Activated T-cell treated with anti-CD3 and anti-CD28 coated beads, Interleukin-2, amount 50 U/mL, for 24 hours (primary cell): ENCODE results near the gene FAM81A.
"Not testable (repeated sequence)": the region's sequence is repeated elsewhere in the genome, so short reads cannot be mapped to it uniquely, and the experiment has no call there.

ENCODE experiments used
- DNase-seq: peaks from one replicate; pipeline ENCODE4 v3.0.0-alpha.2; 2020
- H3K27ac Mint-ChIP-seq: 2 replicates; pipeline ENCODE4 v1.8.0; 2020; ENCODE audit warnings: mild to moderate bottlenecking, mixed read lengths
- H3K27me3 Mint-ChIP-seq: 2 replicates; pipeline ENCODE4 v1.8.0; 2020; ENCODE audit warnings: mixed read lengths
- H3K36me3 Mint-ChIP-seq: 2 replicates; pipeline ENCODE4 v1.8.0; 2020; ENCODE audit warnings: low read depth, mixed read lengths
- H3K4me1 Mint-ChIP-seq: 2 replicates; pipeline ENCODE4 v1.8.0; 2020; ENCODE audit warnings: low read depth, mixed read lengths
- H3K4me3 Mint-ChIP-seq: 2 replicates; pipeline ENCODE4 v1.8.0; 2020; ENCODE audit warnings: mild to moderate bottlenecking, moderate library complexity, mixed read lengths
- H3K9me3 Mint-ChIP-seq: 2 replicates; pipeline ENCODE4 v1.8.0; 2020; ENCODE audit warnings: mixed read lengths

Gene FAM81A

GRCh38 chr15:59489485-59489884 is 51.5 kb downstream of the FAM81A start:
- H3K9me3 Mint-ChIP-seq, H3K27me3 Mint-ChIP-seq, H3K36me3 Mint-ChIP-seq, H3K27ac Mint-ChIP-seq, DNase-seq, H3K4me3 Mint-ChIP-seq, H3K4me1 Mint-ChIP-seq: not testable (repeated sequence)

GRCh38 chr15:59491062-59491461 is 53.1 kb downstream of the FAM81A start:
- H3K9me3 Mint-ChIP-seq = peaks cover 4% of the 10 kb centered on the region
- peaks cover 4% of the 10 kb centered on the region for H3K4me1 Mint-ChIP-seq
- no peak overlapping the region for H3K4me3 Mint-ChIP-seq
- H3K36me3 Mint-ChIP-seq = no peaks in the 10 kb centered on the region
- no peak overlapping the region for H3K27ac Mint-ChIP-seq
- DNase-seq = no peak
- no peaks in the 10 kb centered on the region for H3K27me3 Mint-ChIP-seq

DNA sequence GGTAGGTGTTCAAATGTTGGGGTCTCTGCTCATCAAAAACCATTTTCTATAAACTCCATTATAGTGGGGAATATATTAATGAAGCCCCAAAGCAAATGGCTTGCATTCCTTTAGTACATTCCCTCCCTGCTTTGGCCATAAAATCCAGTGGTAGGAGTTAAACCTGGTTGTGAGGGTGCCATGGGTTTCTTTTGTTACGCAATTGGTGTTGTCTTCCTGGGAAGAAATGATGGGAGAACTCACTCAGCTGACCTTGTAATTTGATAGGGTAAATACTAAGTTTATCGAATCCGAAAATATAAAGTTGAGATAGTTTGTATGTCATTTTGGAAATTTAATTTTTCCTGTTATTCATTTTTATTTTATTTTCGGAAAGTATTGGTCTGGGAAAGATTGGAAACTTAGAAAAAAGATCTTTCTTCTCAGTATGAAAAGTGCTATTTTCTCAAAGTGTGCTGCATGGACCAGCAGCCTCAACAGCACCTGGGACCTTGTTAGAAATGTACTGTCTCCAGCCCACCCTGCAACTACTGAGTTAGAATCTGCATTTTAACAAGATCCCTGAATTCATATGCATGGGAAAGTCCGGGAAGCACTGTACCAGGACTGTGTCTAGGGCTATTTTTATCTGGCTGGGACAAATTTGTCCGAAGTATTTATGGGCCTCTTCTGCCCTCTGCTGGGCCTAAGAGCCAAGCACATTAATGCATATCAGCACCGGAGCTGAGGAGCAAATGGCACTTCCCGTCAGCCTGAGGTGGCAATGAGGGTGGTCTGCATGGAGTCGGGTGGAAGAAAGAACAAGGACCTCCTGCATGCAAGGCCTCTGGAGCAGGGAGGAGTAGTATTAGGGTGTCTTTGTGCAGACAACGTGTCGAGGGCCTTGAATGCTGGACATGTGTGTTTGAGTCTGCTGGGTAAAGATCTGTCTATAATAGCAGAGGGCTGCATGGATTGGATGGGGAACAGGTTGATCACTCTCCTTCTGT is 54.7 kb downstream of the FAM81A start:
- Mint-ChIP-seq H3K27me3 (no peaks in the 10 kb centered on the region), H3K36me3 (no peaks in the 10 kb centered on the region), H3K4me3 (no peak overlapping the region), H3K4me1 (peaks cover 4% of the 10 kb centered on the region), H3K27ac (no peak overlapping the region), H3K9me3 (peaks cover 4% of the 10 kb centered on the region)
- peak; percentile 68 for DNase-seq

DNA sequence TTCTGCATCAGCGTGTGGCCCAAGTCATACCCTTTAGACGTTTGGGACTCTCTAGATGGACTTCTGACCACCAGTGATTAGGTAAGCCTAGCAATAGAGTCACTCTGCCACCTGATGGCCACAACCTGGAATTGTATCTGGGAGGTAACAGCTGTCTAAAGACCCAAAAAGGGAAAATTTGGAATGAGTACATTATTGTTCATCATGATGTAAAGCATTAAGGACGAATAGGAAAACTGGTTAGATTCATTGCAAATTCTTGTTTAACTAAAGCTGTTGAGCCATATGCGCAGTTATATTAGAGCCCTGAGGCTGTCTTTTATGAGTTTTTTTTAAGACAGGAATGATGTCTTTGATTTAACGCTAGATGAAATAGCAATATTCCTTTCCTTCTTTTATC is 63.6 kb downstream of the FAM81A start:
- no peaks in the 10 kb centered on the region for H3K36me3 Mint-ChIP-seq
- H3K9me3 Mint-ChIP-seq = no peaks in the 10 kb centered on the region
- no peak for DNase-seq

DNA sequence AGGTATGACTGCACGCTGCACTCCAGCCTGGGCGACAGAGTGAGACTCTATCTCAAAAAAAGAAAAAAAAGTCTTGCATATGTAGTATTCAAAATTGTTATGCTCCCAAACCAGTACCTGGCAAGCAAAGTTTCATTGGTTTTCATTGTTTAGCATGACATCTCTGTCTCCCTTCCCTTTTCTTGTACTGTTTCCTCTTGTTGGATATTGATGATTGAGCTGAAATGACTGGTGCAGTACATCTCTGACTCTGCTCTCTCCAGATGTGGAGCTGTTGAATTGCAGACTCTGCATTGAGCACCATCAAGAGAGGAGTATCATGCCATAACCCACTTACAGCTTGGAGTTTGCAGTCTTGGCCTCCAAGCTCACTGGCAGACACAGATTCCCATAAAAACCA is 77.2 kb downstream of the FAM81A start:
- H3K27ac Mint-ChIP-seq = no peak overlapping the region

More for the DNA sequence above, 63.6 kb downstream of the FAM81A start:
- H3K4me1 Mint-ChIP-seq = no peaks in the 10 kb centered on the region
- no peak overlapping the region for H3K27ac Mint-ChIP-seq
- H3K4me3 Mint-ChIP-seq = no peak overlapping the region
- H3K27me3 Mint-ChIP-seq = no peaks in the 10 kb centered on the region

DNA sequence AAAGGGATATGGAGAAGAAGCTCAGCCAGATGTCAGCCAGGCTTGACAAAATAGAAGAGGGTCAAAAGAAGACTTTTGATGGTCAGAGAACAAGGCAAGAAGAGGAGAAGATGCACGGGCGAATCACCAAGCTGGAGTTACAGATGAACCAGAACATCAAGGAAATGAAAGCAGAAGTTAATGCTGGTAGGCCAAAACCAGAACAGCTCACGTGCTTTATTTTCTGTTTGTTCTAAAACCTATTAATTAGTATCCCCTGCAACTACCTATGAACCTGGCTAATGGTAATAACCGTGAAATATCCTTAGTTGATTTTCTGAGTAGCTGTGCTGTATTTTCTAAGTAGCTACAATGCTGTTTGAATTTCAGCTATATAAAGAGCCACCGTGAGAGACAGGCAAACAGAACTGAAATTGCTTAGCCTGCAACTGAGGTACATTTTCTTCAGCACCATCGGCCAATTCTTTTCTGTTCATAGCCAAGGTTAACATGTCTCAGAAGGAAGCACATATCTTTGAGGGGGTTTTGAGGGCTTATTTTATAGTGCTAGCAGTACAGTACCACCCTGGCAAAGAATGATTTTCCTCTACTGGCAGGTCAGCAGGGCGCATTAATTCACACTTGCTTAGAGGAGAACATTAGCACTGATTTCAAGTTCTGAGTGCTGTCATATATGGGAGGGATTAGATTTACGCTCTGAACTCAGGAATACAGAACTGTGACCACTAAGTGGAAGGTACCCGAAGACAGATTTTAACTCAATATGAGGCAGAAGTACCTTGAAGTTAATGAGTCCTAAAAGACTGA is 78.9 kb downstream of the FAM81A start:
- Mint-ChIP-seq H3K9me3 (no peaks in the 10 kb centered on the region), H3K36me3 (no peaks in the 10 kb centered on the region), H3K4me3 (no peak overlapping the region), H3K27ac (no peak overlapping the region), H3K4me1 (peaks cover 5% of the 10 kb centered on the region), H3K27me3 (no peaks in the 10 kb centered on the region)
- no peak for DNase-seq

More for the DNA sequence above, 77.2 kb downstream of the FAM81A start:
- Mint-ChIP-seq H3K4me1 (peaks cover 4% of the 10 kb centered on the region), H3K27me3 (no peaks in the 10 kb centered on the region), H3K9me3 (no peaks in the 10 kb centered on the region), H3K4me3 (no peak overlapping the region), H3K36me3 (no peaks in the 10 kb centered on the region)
- DNase-seq = no peak

GRCh38 chr15:59519329-59519728 is 81.3 kb downstream of the FAM81A start:
- H3K9me3 Mint-ChIP-seq = no peaks in the 10 kb centered on the region
- H3K27me3 Mint-ChIP-seq = peaks cover 2% of the 10 kb centered on the region
- peaks cover 26% of the 10 kb centered on the region for H3K4me1 Mint-ChIP-seq
- no peak for DNase-seq
- H3K27ac Mint-ChIP-seq = no peak overlapping the region
- no peak overlapping the region for H3K4me3 Mint-ChIP-seq
- H3K36me3 Mint-ChIP-seq = no peaks in the 10 kb centered on the region

DNA sequence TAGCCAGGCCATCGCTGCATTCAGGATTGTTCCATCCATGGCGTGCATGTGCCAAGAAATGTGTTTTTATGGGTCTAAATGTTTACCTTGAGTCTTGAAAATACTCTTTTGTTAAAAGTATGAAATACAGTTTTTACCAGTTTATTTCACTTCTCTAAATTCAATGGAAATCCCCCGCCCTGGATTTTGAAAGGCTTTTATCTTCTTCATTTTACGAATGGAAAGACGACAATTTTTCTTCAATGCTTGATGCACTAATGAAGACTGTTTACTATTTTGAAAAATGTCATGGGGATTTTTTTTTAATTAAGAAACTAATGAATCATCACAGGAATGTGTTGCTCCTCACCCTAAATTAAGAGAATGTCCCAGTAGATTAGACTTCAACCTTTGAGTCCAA is 83.5 kb downstream of the FAM81A start:
- Mint-ChIP-seq H3K27ac (no peak overlapping the region), H3K36me3 (no peaks in the 10 kb centered on the region), H3K9me3 (no peaks in the 10 kb centered on the region), H3K27me3 (peaks cover 2% of the 10 kb centered on the region), H3K4me3 (no peak overlapping the region), H3K4me1 (peaks cover 33% of the 10 kb centered on the region)
- DNase-seq = no peak

DNA sequence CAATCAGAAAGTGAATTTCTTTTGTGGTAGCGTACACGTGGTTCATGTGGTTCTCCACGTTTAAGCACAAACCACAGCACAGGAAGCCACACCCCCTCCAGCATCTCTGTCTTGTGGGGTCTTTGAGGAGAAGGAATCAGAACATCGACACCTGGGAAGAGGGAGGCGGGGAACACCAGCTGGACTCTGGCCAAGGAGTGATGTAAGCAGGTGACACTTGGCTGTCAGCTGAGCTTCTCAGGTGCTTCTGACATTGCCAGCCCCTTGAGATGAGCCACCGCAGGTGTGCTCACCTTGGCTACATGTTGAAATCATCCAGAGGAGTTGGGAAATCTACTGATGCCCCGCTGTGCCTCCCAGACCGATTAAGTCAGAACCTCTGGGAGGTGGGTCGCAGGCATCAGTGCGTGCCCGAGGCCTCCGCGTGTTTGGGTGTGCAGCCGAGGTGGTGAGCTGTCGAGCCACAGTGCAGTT is 85.0 kb downstream of the FAM81A start:
- Mint-ChIP-seq H3K9me3 (no peaks in the 10 kb centered on the region), H3K4me1 (peaks cover 29% of the 10 kb centered on the region), H3K27me3 (peaks cover 2% of the 10 kb centered on the region), H3K27ac (peak overlapping the region; percentile 18), H3K36me3 (no peaks in the 10 kb centered on the region), H3K4me3 (no peak overlapping the region)
- DNase-seq = peak; percentile 52

GRCh38 chr15:59523702-59524101 is 85.7 kb downstream of the FAM81A start:
- Mint-ChIP-seq H3K27me3 (peaks cover 2% of the 10 kb centered on the region), H3K4me3 (no peak overlapping the region), H3K4me1 (peaks cover 30% of the 10 kb centered on the region), H3K9me3 (no peaks in the 10 kb centered on the region), H3K36me3 (no peaks in the 10 kb centered on the region), H3K27ac (no peak overlapping the region)
- DNase-seq = no peak

GRCh38 chr15:59524331-59524731 is 86.3 kb downstream of the FAM81A start:
- Mint-ChIP-seq H3K27me3 (peaks cover 2% of the 10 kb centered on the region), H3K4me1 (peaks cover 31% of the 10 kb centered on the region), H3K27ac (no peak overlapping the region), H3K36me3 (no peaks in the 10 kb centered on the region), H3K9me3 (no peaks in the 10 kb centered on the region), H3K4me3 (no peak overlapping the region)
- DNase-seq = no peak

DNA sequence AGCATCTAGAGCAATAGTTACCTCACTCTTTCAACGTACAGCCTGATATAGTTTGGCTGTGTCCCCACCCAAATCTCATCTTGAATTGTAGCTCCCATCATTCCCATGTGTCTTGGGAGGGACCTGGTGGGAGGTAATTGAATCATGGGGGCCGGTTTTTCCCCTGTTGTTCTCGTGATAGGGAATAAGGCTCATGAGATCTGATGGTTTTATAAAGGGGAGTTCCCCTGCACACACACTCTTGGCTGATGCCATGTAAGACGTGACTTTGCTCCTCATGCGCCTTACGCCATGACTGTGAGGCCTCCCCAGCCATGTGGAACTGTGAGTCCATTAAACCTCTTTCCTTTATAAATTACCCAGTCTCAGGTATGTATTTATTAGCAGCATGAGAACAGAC is 88.5 kb downstream of the FAM81A start:
- H3K9me3 Mint-ChIP-seq, H3K27ac Mint-ChIP-seq, H3K36me3 Mint-ChIP-seq, H3K4me3 Mint-ChIP-seq, DNase-seq, H3K27me3 Mint-ChIP-seq: not testable (repeated sequence)
- H3K4me1 Mint-ChIP-seq = peaks cover 31% of the 10 kb centered on the region

DNA sequence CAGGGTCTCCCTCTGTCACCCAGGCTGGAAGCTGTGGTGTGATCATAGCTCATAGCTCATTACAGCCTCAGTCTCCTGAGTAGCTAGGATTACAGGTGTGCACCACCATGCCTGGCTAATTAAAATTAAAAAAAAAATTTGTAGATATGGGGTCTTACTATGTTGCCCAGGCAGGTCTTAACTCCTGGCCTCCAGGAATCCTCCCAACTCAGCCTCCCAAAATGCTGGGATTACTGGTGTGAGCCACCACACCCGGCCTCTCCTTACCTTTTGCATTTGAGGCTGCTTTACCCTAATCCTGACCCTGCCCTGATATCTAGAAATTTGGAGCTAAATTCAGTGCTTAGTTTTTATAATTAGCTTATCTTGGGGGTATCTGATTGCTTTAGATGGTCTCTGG is 90.4 kb downstream of the FAM81A start:
- H3K36me3 Mint-ChIP-seq = no peaks in the 10 kb centered on the region
- no peak overlapping the region for H3K4me3 Mint-ChIP-seq
- no peak for DNase-seq
- H3K27me3 Mint-ChIP-seq = peaks cover 6% of the 10 kb centered on the region
- peaks cover 22% of the 10 kb centered on the region for H3K4me1 Mint-ChIP-seq
- H3K9me3 Mint-ChIP-seq = no peaks in the 10 kb centered on the region
- no peak overlapping the region for H3K27ac Mint-ChIP-seq

- peak; percentile 67 for DNase-seq
- Mint-ChIP-seq H3K4me3 (no peak overlapping the region), H3K36me3 (no peaks in the 10 kb centered on the region), H3K27me3 (peaks cover 6% of the 10 kb centered on the region), H3K4me1 (peaks cover 17% of the 10 kb centered on the region), H3K9me3 (no peaks in the 10 kb centered on the region), H3K27ac (no peak overlapping the region)
Measured at GRCh38 chr15:59528961-59529402, 91.0 kb downstream of the FAM81A start.
